Ascending aorta (tissue), 2 donors: Measurements from ENCODE around the gene UNC13A. TPM values are rescaled to one million over a fixed set of nuclear protein-coding genes. Genes with fewer than 3 reads are reported as not detected.

Source experiments
- DNase-seq, 2 donors: peaks; one replicate each; pipeline ENCODE4 v3.0.0-alpha.2; 2019; ENCODE audit warnings: low spot score in 2 of 2
- H3K27ac ChIP-seq, 2 donors: fragments of 200-600 bp; sonication (generic); one replicate each; pipeline ENCODE4 v1.5.1; 2016 to 2017; ENCODE audit warnings: mild to moderate bottlenecking in 1 of 2
- H3K27me3 ChIP-seq: fragments of 200-600 bp; sonication (generic); one replicate; pipeline ENCODE4 v1.5.1; 2017
- H3K36me3 ChIP-seq, 2 donors: fragments of 200-600 bp; sonication (generic); one replicate each; pipeline ENCODE4 v1.5.1; 2016
- H3K4me1 ChIP-seq, 2 donors: fragments of 200-600 bp; sonication (generic); one replicate each; pipeline ENCODE4 v1.5.1; 2016 to 2017; ENCODE audit warnings: mild to moderate bottlenecking in 1 of 2
- H3K4me3 ChIP-seq, 2 donors: fragments of 200-600 bp; sonication (generic); one replicate each; pipeline ENCODE4 v1.5.1; 2016 to 2017; ENCODE audit warnings: mild to moderate bottlenecking in 1 of 2
- H3K9me3 ChIP-seq, 2 donors: fragments of 200-600 bp; sonication (generic); one replicate each; pipeline ENCODE4 v1.5.1; 2016
- CTCF ChIP-seq, 3 experiments: fragments of 200-600 bp in 2 of 3; fragments of 450-650 bp in 1 of 3; sonication (generic) in 2 of 3; IDR thresholded peaks; one replicate each; pipeline ENCODE4 v1.5.1; 2016 to 2019; ENCODE audit warnings: antibody characterized with exemption in 3 of 3, mild to moderate bottlenecking in 1 of 3, moderate library complexity in 1 of 3
- intact Hi-C: fragments of 100-400 bp; cut with DNase I; formaldehyde crosslinking; loops from one replicate; pipeline ENCODE4 v1.15.1; 2023
- total RNA-seq: library from RNA; depleted of rRNA; stranded (reverse); fragments of >200 nt; gene quantifications from one replicate; pipeline ENCODE4 v1.1.0, GENCODE V29; 2016

The UNC13A gene
- total RNA-seq, 1 donor from 2014 or later = 2.2 TPM

GRCh38 chr19:17718947-17719711, 31.0 kb upstream of the UNC13A start, which contains the start of gene MAP1S:
MAP1S (plus strand) TSS chr19:17719480; CDS start chr19:17719503, 23 bp downstream.
- Histone ChIP-seq H3K9me3 (no peaks in the 10 kb centered on the region), H3K27ac (peak within 1 kb of the TSS; percentile 50 to 81), H3K4me1 (peaks cover 12 to 38% of the 10 kb centered on the region in 2 donors), H3K36me3 (peaks cover 7 to 15% of the 10 kb centered on the region in 2 donors), H3K4me3 (peak within 1 kb of the TSS; percentile 86 to 99), H3K27me3 (no peaks in the 10 kb centered on the region)
- intact Hi-C loops = loop anchor here (5.0 to 10.0 kb wide), 2 partner anchors 62 to 136 kb away; partner anchors contain the start of gene RPL18A
- DNase-seq = peak in 1 of 2 donors; percentile 72
- TF ChIP-seq CTCF (IDR thresholded peaks at IDR 0.05) = no peak

- Histone ChIP-seq H3K36me3 (peaks cover 1 to 9% of the 10 kb centered on the region in 2 donors), H3K27ac (no peak overlapping the region), H3K4me1 (peaks cover 12 to 38% of the 10 kb centered on the region in 2 donors), H3K9me3 (no peaks in the 10 kb centered on the region), H3K27me3 (no peaks in the 10 kb centered on the region), H3K4me3 (peak overlapping the region; percentile 86 to 99)
- TF ChIP-seq CTCF (IDR thresholded peaks at IDR 0.05) = no peak
- no peak for DNase-seq
- intact Hi-C loops = loop anchor here (5.0 to 10.0 kb wide), 2 partner anchors 61 to 136 kb away; partner anchors contain the start of gene RPL18A
Observed at GRCh38 chr19:17718550-17718946, 30.4 kb upstream of the UNC13A start.

- DNase-seq = no peak
- Histone ChIP-seq H3K27ac (peak overlapping the region; percentile 54 to 69), H3K9me3 (no peaks in the 10 kb centered on the region), H3K4me1 (peaks cover 9 to 31% of the 10 kb centered on the region in 2 donors), H3K4me3 (no peak overlapping the region), H3K36me3 (no peaks in the 10 kb centered on the region), H3K27me3 (no peaks in the 10 kb centered on the region)
- intact Hi-C loops = loop anchor here (2.0 to 10.0 kb wide), 3 partner anchors 28 to 138 kb away; partner anchors contain the start of genes RPL18A and UNC13A
- TF ChIP-seq CTCF (IDR thresholded peaks at IDR 0.05) = peak in 1 of 3 experiments; percentile 8
Observed at GRCh38 chr19:17716309-17716929, 28.3 kb upstream of the UNC13A start.

GRCh38 chr19:17711851-17712250, 23.7 kb upstream of the UNC13A start:
- H3K9me3 ChIP-seq = no peaks in the 10 kb centered on the region
- H3K27ac ChIP-seq = no peak overlapping the region
- H3K4me3 ChIP-seq = no peak overlapping the region
- no peaks in the 10 kb centered on the region for H3K4me1 ChIP-seq
- intact Hi-C loops = loop anchor here (10.0 kb wide), 1 partner anchor 143 kb away; the partner anchor contains the start of gene RPL18A
- H3K36me3 ChIP-seq = no peaks in the 10 kb centered on the region
- no peak for DNase-seq
- no peaks in the 10 kb centered on the region for H3K27me3 ChIP-seq
- TF ChIP-seq CTCF (IDR thresholded peaks at IDR 0.05) = no peak

GRCh38 chr19:17706750-17707181, 18.6 kb upstream of the UNC13A start:
- H3K27ac ChIP-seq = no peak overlapping the region
- H3K27me3 ChIP-seq = no peaks in the 10 kb centered on the region
- no peak for TF ChIP-seq CTCF (IDR thresholded peaks at IDR 0.05)
- intact Hi-C loops = no loop called here
- H3K4me1 ChIP-seq = no peaks in the 10 kb centered on the region
- no peaks in the 10 kb centered on the region for H3K9me3 ChIP-seq
- no peak overlapping the region for H3K4me3 ChIP-seq
- DNase-seq = no peak
- no peaks in the 10 kb centered on the region for H3K36me3 ChIP-seq
